NOMO-1 (cell line): ENCODE data around the gene CDCA5.
A peak's percentile ranks its signal among the peaks of the same experiment; 100 is the strongest.

Experiments
- DNase-seq, 2 experiments: peaks; one replicate each; lab custom pipeline; 2025; ENCODE audit not compliant: unreplicated experiment in 2 of 2; lab: John Stamatoyannopoulos, UW

CDCA5 gene

DNA sequence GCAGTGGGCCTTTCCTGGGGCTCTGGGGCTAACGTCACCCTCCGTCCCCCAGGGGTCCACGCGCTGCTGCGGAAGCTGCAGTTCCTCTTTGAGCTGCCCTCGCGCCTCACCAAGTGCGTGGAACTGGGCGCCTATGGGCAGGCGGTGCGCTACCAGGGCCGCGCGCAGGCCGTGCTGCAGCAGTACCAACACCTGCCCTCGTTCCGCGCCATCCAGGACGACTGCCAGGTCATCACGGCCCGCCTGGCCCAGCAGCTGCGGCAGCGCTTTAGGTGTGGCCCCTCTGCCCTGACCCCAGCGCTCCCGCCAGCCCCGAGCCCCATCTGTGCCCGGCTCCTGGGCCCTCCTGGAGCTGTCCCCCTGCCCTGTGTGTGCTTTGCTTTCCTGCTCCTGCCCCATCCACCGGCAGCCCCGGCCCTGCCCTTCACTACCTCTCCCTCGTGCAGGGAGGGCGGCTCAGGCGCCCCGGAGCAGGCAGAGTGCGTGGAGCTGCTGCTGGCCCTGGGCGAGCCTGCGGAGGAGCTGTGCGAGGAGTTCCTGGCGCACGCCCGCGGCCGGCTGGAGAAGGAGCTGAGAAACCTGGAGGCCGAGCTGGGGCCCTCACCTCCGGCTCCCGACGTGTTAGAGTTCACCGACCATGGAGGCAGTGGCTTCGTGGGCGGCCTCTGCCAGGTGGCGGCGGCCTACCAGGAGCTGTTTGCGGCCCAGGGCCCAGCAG, 24.1 kb upstream of the CDCA5 start:
- DNase-seq, result no peak

DNA sequence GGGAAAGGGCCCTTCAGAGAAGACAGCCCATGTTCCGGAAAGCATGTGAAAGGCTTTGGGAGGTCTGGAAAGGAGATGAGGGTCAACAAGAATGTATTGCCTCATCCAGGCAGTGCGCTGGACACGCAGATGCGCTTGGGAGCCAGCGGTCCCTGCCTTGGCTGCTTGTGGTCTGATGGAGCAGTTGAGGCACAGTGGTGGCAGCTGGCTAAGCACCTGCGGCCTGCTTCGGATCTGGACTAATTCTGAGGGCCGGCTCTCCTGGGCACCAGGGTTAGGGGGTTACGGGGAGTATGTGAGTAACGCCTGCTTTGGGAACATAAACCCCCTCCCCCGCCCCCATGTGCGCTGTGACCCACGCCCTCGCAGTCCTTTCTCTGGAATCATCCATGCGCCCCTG, 23.2 kb upstream of the CDCA5 start:
- DNase-seq, result no peak

DNA sequence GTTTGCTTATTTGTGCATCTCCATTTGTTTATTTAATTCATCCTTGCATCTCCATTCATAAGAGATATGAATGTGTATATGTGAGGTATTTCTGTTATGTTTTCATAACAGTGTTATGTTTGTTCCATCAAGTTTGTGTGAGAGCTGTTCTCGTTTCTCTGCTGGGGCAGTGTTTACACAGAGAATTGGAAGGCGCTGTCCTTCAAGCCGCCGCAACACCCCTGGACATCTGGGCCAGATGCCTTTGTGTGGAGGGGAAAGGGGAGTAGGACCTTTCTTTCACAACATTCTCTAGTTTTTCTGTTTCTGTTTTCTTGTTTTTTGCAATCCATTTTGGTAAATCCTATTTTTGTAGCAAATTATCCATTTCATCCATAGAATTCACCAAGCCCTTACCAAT, 20.8 kb upstream of the CDCA5 start:
- DNase-seq, result no peak

DNA sequence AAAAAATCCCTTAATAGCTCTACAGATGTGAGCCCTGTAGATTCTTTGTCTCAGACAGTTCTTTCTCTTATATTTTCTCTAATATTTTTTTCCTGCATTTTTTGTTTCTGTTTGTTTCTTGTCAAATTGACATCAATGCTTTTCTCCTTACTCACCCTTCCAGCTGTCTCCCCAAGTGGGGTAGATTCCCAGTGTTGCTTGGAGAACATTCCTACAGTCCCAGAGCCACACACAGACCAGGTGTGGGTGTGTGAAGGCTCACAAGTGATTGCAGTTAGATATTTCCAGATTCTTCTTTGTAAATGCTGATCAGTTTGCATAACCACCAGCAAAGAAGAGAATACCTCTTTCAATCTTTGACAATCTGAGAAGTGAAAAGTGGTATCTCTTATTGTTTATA, 19.6 kb upstream of the CDCA5 start:
- DNase-seq, result no peak

DNA sequence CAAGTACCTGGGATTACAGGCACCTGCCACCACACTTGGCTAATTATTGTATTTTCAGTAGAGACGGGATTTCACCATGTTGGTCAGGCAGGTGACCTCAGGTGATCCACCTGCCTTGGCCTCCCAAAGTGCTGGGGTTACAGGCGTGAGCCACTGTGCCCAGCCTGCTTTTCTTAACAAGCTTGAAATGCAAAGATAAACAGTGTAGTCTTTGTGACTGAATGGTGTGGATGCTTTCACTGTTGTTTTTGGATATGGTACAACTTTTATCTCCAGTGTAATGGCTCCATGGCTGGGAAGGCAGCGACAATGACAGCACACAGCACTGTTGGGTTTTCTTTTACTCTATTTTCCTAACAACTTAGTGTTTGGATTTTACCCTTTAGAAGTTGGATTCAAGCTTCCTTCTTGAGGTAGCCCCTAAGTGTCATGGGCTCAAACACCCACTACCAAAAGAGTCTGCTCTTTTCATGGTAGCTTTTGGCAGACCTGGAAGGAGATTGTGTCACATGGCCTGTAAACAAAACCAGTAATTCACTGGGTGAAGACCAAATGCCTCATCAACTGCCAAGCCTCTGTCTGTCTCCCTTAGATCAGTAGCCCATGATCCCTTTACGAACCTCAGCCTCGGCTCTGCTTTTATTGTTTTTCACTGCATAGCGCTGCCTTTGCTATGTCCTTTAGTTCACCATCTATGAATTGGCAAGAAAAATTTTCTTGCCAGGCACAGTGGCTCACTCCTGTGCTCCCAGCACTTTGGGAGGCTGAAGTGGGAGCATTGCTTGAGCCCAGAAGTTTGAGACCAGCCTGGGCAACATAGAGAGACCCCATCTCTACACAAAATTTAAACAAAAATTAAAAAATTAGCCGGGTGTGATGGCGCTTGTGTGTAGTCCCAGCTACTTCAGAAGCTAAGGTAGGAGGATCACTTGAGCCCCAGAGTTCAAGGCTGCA, 18.6 kb upstream of the CDCA5 start:
- no peak for DNase-seq

DNA sequence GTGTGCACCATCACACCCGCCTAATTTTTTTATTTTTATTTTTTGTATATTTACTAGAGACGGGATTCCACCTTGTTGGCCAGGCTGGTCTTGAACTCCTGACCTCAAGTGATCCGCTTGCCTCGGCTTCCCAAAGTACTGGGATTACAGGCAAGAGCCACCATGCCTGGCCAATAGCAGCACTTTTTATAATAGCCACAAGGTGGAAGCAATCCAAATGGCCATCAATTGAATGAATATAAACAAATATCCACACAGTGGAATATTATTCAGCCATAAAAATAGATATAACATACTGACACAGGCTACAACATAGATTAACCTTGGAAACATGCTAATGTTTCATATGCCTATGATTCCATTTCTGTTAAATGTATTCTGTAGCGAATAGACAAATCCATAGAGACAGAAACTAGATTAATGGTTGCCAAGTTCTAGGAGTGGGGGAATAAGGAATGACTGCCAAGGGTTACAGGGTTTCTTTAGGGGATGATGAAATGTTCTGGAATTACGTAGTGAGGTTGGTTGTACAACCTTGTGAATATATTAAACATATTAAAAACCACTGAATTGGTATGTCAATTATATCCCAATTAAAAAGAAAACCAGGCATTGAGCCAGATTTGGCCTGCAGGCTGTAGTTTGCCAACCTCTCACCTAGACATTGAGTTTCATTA, 17.0 kb upstream of the CDCA5 start:
- DNase-seq, result no peak

DNA sequence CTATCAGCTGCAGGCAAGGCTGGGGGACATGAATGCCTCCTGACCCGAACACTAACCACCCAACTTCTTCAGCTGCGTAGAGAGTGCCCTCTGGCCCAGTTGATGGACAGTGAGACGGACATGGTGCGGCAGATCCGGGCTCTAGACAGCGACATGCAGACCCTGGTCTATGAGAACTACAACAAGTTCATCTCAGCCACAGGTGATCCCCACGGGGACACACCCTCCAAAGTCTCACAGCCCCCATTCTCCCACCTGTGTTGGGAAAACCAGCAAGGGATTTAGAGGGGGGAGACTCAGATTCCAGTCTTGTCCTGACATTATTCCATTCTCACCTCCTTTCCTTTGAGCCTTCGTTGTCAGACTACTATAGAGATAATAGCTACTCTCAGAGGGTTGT, 13.1 kb upstream of the CDCA5 start:
- DNase-seq, result no peak

DNA sequence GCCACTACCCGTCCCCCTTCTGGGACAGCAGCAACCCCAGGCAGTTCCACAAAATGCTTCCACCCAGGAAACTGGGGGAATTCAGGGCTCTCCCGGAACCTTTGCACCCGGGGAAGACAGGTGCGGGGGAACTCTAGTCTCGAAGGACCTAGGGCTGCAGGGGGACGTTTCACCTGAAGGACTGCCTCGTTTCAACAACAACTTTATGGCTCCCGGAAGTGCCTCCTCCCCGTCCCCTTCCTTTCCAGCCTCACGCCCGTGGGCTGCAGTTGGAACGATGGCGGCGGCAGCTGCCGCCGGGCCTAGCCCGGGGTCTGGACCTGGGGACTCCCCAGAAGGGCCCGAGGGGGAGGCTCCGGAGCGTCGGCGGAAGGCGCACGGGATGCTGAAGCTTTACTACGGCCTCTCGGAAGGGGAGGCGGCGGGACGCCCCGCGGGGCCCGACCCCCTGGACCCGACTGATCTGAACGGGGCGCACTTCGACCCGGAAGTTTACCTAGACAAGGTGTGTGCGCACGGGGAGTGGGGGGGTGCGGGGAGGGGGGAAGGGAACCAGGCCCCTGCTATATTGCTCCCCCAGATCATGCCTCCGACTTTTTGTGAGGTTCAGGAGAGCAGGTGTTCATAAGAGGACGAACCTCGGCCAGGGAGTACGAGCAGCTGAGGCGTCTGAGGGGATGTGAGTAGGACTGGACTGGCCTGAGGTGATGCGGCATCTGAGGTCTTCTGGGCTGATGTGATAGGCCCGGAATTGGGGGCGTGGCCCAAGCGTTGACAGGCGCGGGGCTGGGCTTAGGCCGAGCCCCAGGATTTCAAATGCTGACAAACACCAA, 12.3 kb upstream of the CDCA5 start, which contains the start of gene VPS51:
VPS51 (plus strand) TSS at position 241 of the 833 bp plus-strand sequence; CDS start at position 278, 37 bp downstream.
- peak; percentile 88 to 89 for DNase-seq

DNA sequence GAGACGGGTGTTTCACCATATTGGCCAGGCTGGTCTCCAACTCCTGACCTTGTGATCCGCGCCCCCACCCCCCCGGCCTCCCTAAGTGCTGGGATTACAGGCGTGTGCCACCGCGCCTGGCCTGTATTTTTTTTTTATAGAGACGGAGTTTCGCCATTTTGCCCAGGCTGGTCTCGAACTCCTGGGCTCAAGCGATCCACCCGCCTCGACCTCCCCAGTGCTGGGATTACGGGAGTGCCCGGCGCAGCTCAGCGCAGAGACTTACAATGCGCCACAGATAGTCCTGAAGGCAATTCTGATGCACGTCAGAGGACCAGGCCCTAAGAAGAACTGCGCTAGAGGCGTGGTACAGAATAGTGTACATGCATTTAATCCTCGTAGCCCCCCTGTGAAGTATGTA, 11.6 kb upstream of the CDCA5 start:
- no peak for DNase-seq

DNA sequence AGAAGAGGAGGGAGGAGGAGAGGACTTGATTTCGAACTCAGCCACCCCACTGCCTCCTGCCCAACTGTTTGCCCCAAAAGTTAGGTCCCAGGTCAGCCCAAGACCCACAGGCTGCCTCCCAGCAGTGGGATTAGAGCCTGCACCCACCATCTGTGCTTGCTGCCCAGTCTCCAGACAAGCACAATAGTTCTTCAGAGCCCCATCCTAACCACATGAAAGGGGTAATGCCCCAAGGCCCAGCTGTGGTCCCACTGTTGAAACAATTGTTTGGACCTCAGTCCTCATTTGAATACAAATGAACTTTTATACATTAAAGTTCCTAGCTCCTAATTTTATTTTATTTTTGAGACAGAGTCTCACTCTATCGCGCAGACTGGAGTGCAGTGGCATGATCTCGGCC, 6.8 kb upstream of the CDCA5 start:
- DNase-seq, result no peak

DNA sequence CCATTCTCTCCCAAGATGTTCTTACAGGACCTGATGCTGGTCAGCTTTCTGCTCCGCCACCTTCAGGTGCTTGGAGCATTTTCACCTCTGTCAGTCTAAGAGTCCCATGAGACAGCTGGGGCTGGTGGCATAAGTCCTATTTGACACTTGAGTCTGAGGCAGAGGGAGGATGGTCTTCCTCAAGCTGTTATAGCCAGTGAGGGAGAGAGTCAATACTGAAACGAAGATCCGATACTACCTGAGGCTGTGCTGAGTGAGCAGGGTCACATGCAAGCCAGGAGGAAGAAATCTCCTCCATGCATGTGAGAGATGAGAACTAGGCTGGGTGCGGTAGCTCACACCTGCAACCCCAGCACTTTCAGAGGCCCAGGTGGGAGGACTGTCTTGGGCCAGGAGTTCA, 5.8 kb upstream of the CDCA5 start:
- no peak for DNase-seq

DNA sequence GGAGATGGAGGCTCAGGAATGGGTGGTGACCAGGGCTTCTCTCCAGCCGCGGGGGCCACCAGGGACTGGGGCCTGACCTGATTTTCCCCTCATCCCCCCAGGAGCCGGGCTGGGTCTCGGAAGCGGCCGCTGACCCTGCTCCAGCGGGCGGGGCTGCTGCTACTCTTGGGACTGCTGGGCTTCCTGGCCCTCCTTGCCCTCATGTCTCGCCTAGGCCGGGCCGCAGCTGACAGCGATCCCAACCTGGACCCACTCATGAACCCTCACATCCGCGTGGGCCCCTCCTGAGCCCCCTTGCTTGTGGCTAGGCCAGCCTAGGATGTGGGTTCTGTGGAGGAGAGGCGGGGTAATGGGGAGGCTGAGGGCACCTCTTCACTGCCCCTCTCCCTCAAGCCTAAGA, 4.0 kb upstream of the CDCA5 start:
- DNase-seq, result no peak

DNA sequence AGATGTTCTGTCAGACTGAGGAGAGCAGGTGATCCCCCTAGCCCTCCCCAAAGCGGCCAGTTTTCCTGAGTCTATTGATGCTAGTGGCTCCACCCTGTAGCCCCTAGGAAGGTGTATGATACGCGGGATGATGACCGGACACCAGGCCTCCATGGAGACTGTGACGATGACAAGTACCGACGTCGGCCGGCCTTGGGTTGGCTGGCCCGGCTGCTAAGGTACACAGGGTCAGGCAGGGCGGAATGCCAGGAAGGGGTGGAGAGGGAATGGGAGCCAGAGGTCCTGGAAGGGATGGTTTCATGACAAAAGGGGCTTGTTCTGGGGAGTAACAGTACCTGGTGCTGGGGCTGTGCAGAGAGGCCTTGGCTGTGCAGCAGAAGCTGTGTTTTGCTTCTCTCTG, 3.4 kb upstream of the CDCA5 start:
- no peak for DNase-seq

DNA sequence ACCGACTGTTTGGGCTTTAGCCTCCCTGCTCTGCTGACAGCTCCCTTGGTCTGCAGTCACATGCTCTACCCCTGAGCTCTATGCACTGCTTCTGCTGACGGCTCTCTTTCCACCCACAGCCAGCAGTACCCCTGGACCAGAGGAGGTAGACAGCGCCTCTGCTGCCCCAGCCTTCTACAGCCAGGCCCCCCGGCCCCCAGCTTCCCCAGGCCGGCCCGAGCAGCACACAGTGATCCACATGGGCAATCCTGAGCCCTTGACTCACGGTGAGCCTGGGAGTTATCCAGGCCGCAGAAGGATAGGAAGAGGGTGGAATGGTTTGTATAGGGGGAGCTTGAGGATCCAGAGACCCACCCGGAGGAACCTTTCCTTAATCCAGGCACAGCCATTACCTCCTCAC, 3.0 kb upstream of the CDCA5 start:
- DNase-seq, result no peak

DNA sequence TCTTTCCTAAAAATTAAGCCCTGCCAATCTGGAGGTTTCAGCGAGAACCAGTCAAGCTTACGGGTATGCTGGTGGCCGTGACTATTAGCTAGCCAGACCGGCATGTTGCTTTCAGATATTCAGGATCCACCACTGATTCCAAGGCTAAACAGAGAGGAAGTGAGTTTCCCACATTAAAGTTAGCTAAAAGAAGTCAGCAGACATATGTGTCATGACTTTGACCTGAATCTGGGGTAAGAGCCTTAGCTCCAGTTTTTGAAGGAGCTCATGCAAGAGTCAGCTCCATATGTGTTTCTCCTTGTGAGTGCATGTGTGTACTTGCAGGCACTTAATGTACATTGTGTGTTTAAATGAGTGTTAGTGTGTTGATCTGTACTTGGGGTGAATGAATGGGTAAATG, 1.6 kb upstream of the CDCA5 start:
- no peak for DNase-seq

DNA sequence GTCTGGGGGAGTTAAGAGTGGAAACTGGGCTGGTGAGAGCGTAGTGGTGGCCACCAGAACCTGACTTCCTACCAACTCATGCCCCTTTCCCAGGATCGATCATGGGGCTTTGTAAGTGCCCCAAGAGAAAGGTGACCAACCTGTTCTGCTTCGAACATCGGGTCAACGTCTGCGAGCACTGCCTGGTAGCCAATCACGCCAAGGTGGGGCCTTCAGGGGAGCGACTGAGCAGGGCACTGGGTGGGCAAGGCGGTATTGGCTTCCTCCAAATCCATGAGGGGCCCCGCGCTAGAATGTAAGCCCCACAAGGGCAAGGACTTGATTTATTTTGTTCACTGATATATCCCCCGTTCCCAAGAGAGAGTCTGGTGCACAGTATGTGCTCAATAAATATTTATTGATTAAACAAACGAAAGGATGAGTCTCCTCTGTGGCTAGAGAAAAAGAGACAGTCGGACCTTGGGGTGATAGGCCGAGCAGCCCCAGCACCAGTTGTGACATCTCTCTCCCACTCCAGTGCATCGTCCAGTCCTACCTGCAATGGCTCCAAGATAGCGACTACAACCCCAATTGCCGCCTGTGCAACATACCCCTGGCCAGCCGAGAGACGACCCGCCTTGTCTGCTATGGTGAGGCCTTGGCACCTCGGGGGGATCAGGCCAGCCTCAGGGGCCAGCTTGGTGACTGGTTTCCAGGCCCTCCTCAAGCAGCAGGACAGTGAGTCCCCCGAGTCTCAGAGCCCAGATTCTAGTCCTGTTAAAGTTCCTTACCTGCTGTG, 947 bp upstream of the CDCA5 start:
- no peak for DNase-seq

DNA sequence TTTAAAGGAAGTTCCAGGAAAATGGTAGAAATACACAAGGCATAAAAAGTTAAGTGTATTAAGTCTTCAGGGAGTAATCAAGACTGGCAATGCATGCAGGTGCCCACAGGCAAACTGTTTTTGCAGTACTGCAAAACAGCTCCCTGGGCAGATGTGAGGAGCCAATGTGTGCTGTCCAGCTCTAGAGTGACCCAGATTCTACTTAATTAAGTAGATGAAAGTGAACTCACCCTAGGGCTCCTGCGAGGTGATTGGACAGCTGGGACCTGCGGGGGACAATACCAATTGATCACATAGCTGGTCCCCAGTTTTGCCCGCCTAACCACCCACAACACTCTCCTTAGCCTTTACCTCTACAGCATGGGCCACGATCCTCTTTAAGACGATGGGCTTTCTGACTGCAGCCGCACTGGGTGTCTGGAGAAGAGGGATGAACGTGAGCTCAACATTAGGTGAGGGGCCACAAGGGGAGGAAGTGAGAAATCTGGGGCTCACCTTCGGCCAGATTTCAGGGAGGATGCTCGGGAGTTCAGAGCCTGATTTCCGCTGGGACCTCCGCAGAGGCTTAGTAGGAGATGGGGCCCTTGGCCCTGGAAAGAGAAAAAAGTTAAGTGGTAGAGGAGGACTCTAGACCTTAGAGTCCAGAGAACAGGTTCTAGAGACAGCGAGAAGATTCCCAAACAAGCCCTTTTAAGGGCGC, 556 bp downstream of the CDCA5 start:
- DNase-seq, result peak in 1 of 2 experiments; percentile 12

DNA sequence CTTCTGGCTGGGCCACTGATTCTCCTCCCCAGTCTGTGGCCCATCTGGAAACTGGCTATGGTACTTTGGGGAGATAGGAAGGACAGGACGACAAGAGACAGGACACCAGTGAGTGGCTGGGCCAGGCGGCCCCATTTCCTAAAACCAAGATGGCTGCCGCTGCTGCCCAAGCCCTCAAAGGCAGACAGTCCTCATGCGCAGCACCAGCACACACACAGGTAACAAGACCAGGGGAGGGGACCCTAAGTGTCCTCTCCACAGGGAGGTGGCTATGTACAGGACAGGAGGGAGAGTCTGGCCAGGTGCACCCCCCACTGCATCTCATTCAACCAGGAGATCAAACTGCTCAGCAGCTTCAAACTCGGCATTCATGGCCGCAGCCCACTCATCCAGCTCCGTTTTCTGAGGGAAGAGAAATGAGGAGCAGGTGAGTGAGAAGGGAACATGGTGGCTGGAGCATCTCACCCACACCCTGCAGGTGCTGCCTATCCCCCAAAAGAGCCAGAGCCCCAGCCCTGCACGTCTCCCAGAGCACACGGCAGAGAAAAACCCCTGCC, 5.0 kb downstream of the CDCA5 start:
- no peak for DNase-seq

DNA sequence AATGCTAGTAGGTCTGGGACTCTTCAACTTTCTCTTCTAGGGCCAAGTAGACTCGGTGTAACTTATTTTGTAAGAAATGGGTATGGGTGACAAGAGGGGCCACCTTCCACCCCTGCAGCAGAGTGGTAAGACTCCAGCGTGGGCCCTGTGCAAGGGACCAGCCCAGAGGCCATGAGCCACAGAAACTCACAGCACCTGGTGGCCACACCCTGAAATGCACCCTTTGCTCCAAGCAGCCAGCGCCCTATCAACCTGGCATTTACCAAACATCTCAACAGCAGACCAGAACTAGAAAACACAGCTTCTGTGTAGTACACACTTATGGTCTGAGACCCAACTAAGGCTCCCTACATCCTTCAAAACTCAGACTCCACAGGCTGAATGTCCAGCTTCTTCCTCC, 5.7 kb downstream of the CDCA5 start:
- peak; percentile 9 to 37 for DNase-seq
